ENCODE results near the gene ATCAY.
"Not testable (repeated sequence)": the region's sequence is repeated elsewhere in the genome, so short reads cannot be mapped to it uniquely, and the experiment has no call there.

Gene ATCAY

DNA sequence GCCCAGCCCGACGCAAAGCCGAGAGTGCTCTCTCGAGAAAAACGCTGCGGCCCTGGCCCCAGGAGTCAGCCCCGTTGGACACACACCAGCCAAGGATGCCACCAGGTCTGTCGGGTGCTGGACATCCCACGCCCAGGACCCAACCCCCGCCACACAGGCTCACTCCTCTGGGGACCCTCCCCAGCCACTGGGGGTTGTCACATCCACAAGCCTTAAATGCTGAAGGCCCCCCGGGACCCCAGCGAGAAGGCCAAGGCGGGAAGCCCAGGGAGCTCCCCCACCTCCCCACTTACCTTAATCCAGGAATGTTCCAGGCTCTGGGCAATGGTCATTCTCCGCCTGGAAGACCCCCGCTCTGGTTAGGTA is 79.3 kb downstream of the ATCAY start:
- no peak overlapping the region for H3K4me3 ChIP-seq (ENCODE audit: low read depth, low read length)
- H3K27me3 ChIP-seq (ENCODE audit: insufficient read depth, low read depth, severe bottlenecking) = no peaks in the 10 kb centered on the region
- DNase-seq = no peak
- H3K36me3 ChIP-seq = peaks cover 91% of the 10 kb centered on the region
- no peak for TF ChIP-seq CTCF (IDR thresholded peaks at IDR 0.05; ENCODE audit: low read depth, low read length)
- H3K9me3 ChIP-seq (ENCODE audit: severe bottlenecking) = no peaks in the 10 kb centered on the region
- no peak overlapping the region for H3K27ac ChIP-seq

- no peak overlapping the region for H3K27ac ChIP-seq
- no peaks in the 10 kb centered on the region for H3K9me3 ChIP-seq (ENCODE audit: severe bottlenecking)
- no peak for DNase-seq
- H3K4me3 ChIP-seq (ENCODE audit: low read depth, low read length) = no peak overlapping the region
- no peak for TF ChIP-seq CTCF (IDR thresholded peaks at IDR 0.05; ENCODE audit: low read depth, low read length)
- peaks cover 91% of the 10 kb centered on the region for H3K36me3 ChIP-seq
- H3K27me3 ChIP-seq (ENCODE audit: insufficient read depth, low read depth, severe bottlenecking) = no peaks in the 10 kb centered on the region
Observed at GRCh38 chr19:3961007-3961406, 80.5 kb downstream of the ATCAY start.

GRCh38 chr19:3963458-3964255 is 83.2 kb downstream of the ATCAY start:
- Histone ChIP-seq H3K27me3 (ENCODE audit: insufficient read depth, low read depth, severe bottlenecking) (no peaks in the 10 kb centered on the region), H3K9me3 (ENCODE audit: severe bottlenecking) (no peaks in the 10 kb centered on the region), H3K36me3 (peaks cover 96% of the 10 kb centered on the region), H3K4me3 (ENCODE audit: low read depth, low read length) (no peak overlapping the region), H3K27ac (no peak overlapping the region)
- DNase-seq = no peak
- no peak for TF ChIP-seq CTCF (IDR thresholded peaks at IDR 0.05; ENCODE audit: low read depth, low read length)

DNA sequence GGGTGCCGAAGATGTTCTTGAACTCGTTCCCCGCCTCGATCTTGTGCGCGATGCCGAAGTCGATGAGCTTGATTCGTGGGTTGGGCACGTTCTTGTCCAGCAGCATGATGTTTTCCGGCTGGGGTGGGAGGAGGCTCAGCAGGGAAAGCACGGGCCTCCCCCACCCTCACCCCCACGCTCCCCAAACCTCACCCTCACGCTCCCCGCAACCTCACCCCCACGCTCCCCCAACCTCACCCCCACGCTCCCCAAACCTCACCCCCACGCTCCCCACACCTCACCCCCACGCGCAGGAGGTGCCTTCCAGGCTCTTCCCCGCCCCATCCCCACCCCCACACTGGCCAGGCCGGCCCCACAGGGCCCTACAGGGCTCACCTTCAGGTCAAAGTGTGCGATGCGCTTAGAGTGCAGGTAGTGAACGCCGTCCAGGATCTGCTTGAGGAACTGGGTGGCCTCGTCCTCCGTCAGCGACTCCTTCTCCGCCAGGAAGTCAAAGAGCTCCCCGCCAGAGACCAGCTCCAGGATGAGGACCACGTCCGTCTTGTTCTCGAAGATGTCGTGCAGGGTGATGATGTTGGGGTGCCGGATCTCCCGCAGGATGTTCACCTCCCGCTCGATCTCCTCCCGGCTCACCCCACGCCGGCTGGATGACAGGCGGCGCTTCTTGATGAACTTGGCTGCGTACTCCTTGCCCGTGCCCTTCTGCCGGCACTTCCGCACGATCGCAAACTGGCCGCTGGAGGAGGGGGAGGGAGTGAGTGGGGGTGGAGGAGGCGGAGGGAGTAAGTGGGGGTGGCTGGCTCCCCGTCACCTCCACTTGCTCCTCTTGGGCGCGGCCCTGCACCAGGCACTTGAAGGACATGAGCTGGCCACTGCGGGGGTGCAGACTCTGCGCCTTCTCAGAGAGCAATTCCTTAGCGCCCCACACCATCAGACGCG is 84.0 kb downstream of the ATCAY start:
- no peak overlapping the region for H3K4me3 ChIP-seq (ENCODE audit: low read depth, low read length)
- H3K27ac ChIP-seq = no peak overlapping the region
- peaks cover 96% of the 10 kb centered on the region for H3K36me3 ChIP-seq
- DNase-seq = no peak
- no peaks in the 10 kb centered on the region for H3K9me3 ChIP-seq (ENCODE audit: severe bottlenecking)
- no peak for TF ChIP-seq CTCF (IDR thresholded peaks at IDR 0.05; ENCODE audit: low read depth, low read length)
- no peaks in the 10 kb centered on the region for H3K27me3 ChIP-seq (ENCODE audit: insufficient read depth, low read depth, severe bottlenecking)

DNA sequence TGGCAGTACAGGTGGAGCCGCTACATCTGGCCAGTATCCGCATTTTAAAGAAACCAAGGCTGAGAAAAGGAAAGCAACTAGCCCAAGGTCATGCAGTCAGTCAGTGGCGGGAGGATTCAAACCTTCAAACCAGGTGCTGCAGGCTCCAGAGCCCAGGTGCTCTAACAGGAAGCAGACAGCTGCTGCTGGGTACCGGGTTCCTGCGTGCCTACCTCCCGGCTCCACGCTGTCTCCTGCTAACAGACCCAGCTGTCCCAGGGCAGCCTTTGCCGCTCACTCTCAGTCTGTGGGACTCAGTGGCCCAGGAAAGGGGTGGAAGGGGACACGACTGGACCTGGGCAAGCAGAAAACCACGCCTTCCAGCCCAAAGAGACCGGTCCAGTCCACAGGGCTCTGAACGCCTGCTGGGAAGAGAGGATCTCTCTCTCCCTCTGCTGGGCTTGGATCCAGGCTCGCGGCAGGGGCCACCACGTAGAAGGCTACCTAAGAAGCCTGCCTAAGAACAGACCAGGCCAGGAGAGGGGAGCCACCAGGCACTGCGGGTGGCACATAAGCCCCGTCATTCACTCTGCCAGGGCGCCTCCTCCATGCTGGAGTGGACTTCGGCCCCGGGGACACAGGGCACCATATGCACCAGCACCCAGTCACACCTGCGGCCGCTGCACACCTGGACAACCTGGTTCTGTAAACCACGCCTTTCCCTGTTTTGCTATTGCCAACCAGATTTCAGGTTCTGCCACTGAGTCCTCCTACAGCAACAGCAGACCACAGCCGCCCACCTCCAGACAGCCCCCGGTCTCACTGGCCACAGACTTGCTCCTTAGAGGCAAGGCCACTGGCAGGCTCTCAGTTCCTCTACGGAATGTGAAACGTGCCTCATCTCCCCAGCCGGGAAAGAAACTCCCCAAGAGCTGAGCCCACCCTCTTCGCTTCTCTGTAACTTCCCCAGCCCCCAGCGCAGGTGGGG is 85.8 kb downstream of the ATCAY start:
- no peak for TF ChIP-seq CTCF (IDR thresholded peaks at IDR 0.05; ENCODE audit: low read depth, low read length)
- no peak for DNase-seq
- H3K27me3 ChIP-seq (ENCODE audit: insufficient read depth, low read depth, severe bottlenecking) = no peaks in the 10 kb centered on the region
- no peak overlapping the region for H3K27ac ChIP-seq
- peaks cover 79% of the 10 kb centered on the region for H3K36me3 ChIP-seq
- H3K9me3 ChIP-seq (ENCODE audit: severe bottlenecking) = no peaks in the 10 kb centered on the region
- H3K4me3 ChIP-seq (ENCODE audit: low read depth, low read length) = no peak overlapping the region

DNA sequence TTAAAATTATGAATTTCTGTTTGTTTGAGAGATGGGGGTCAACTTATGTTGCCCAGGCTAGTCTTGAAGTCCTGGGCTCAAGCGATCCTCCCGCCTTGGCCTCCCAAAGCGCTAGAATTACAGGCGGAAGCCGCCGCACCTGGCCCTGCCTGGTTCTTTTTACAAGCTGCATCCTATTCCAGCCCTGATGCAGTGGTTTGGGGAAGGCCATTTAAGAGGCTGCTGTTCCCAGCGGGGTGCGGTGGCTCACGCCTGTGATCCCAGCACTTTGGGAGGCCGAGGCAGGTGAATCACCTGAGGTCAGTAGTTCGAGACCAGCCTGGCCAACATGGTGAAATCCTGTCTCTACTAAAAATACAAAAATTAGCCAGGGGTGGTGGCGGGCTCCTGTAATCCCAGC is 87.5 kb downstream of the ATCAY start:
- peaks cover 69% of the 10 kb centered on the region for H3K36me3 ChIP-seq
- DNase-seq, H3K27ac ChIP-seq: not testable (repeated sequence)

More for the DNA sequence above, 87.5 kb downstream of the ATCAY start:
- not testable (repeated sequence) for H3K9me3 ChIP-seq (ENCODE audit: severe bottlenecking); H3K27me3 ChIP-seq (ENCODE audit: insufficient read depth, low read depth, severe bottlenecking); H3K4me3 ChIP-seq (ENCODE audit: low read depth, low read length)

All from WERI-Rb-1 (cell line).